HEK293T (cell line): ENCODE measurements around the gene ETFDH.
A peak's percentile ranks its signal among the peaks of the same experiment; 100 is the strongest.

Source experiments
- CTCF ChIA-PET: fragments of 350-600 bp; formaldehyde crosslinking; extraction: SDS; loops from one replicate; lab custom pipeline; 2021; ENCODE audit warnings: antibody characterized with exemption, inconsistent platforms; lab: Yijun Ruan, JAX
- POLR2A ChIA-PET: fragments of 350-600 bp; formaldehyde crosslinking; extraction: SDS; loops from one replicate; lab custom pipeline; 2020; ENCODE audit warnings: antibody characterized with exemption, inconsistent platforms; lab: Yijun Ruan, JAX
- DNase-seq: peaks from one replicate; pipeline ENCODE4 v3.0.0; 2012; ENCODE audit warnings: mixed read lengths; ENCODE audit errors: extremely low spot score
- ARNT ChIP-seq: fragments of 450-650 bp; IDR thresholded peaks from 2 replicates; pipeline ENCODE4 v1.6.1; 2017; ENCODE audit warnings: mild to moderate bottlenecking
- BHLHE40 ChIP-seq: fragments of 450-650 bp; IDR thresholded peaks from 2 replicates; pipeline ENCODE4 v1.6.1; 2016; ENCODE audit warnings: mild to moderate bottlenecking, moderate library complexity, borderline replicate concordance
- CTBP1 ChIP-seq: fragments of 450-650 bp; IDR thresholded peaks from 2 replicates; pipeline ENCODE4 v1.6.1; 2016; ENCODE audit warnings: borderline replicate concordance
- ELF4 ChIP-seq: fragments of 450-650 bp; IDR thresholded peaks from 2 replicates; pipeline ENCODE4 v1.6.1; 2017; ENCODE audit warnings: antibody characterized with exemption
- FOXA1 ChIP-seq: fragments of 450-650 bp; IDR thresholded peaks from 2 replicates; pipeline ENCODE4 v1.6.1; 2016; ENCODE audit warnings: mild to moderate bottlenecking
- FOXK2 ChIP-seq: fragments of 450-650 bp; IDR thresholded peaks from 2 replicates; pipeline ENCODE4 v1.6.1; 2016; ENCODE audit warnings: mild to moderate bottlenecking
- FOXM1 ChIP-seq: fragments of 450-650 bp; IDR thresholded peaks from 2 replicates; pipeline ENCODE4 v1.6.1; 2017; ENCODE audit warnings: mild to moderate bottlenecking, borderline replicate concordance
- HDGF ChIP-seq: fragments of 450-650 bp; IDR thresholded peaks from 2 replicates; pipeline ENCODE4 v1.6.1; 2017; ENCODE audit warnings: antibody characterized with exemption, borderline replicate concordance
- L3MBTL2 ChIP-seq: fragments of 450-650 bp; conservative IDR thresholded peaks from 2 replicates; pipeline ENCODE4 v1.6.1; 2016; ENCODE audit warnings: mild to moderate bottlenecking
- LEF1 ChIP-seq: fragments of 450-650 bp; IDR thresholded peaks from 2 replicates; pipeline ENCODE4 v1.6.1; 2017; ENCODE audit warnings: mild to moderate bottlenecking, borderline replicate concordance
- NFRKB ChIP-seq: fragments of 450-650 bp; IDR thresholded peaks from 2 replicates; pipeline ENCODE4 v1.6.1; 2016; ENCODE audit warnings: mild to moderate bottlenecking, moderate library complexity
- PKNOX1 ChIP-seq: fragments of 450-650 bp; IDR thresholded peaks from 2 replicates; pipeline ENCODE4 v1.6.1; 2016
- SP1 ChIP-seq: fragments of 450-650 bp; IDR thresholded peaks from 2 replicates; pipeline ENCODE4 v1.6.1; 2017
- SUZ12 ChIP-seq: fragments of 450-650 bp; IDR thresholded peaks from 2 replicates; pipeline ENCODE4 v1.6.1; 2016; ENCODE audit warnings: mild to moderate bottlenecking
- TARDBP ChIP-seq: fragments of 450-650 bp; IDR thresholded peaks from 2 replicates; pipeline ENCODE4 v1.6.1; 2016
- ZNF384 ChIP-seq: fragments of 450-650 bp; IDR thresholded peaks from 2 replicates; pipeline ENCODE4 v1.6.1; 2016

ETFDH gene

GRCh38 chr4:158664806-158665205 is 7.3 kb upstream of the ETFDH start:
- CTCF ChIA-PET, result interaction anchor here (1.2 kb wide), 1 partner anchor 9 kb away, joined by 3 read pairs; no protein-coding TSS in a partner anchor
- no peak for TF ChIP-seq PKNOX1
- TF ChIP-seq CTBP1, result no peak
- TF ChIP-seq FOXA1, result no peak
- no peak for TF ChIP-seq LEF1
- TF ChIP-seq BHLHE40, result no peak
- TF ChIP-seq HDGF, result no peak
- TF ChIP-seq TARDBP, result no peak
- TF ChIP-seq FOXK2, result no peak
- TF ChIP-seq NFRKB, result no peak
- TF ChIP-seq ELF4, result no peak
- no peak for TF ChIP-seq SUZ12
- no peak for TF ChIP-seq L3MBTL2
- TF ChIP-seq ZNF384, result no peak
- no peak for TF ChIP-seq ARNT
- no peak for TF ChIP-seq SP1
- DNase-seq, result no peak
- POLR2A ChIA-PET, result no interaction called here

GRCh38 chr4:158666892-158667291 is 5.2 kb upstream of the ETFDH start:
- POLR2A ChIA-PET, result interaction anchor here (0.8 kb wide), 1 partner anchor 11 kb away, joined by 3 read pairs; no protein-coding TSS in a partner anchor
- no peak for TF ChIP-seq FOXA1
- no peak for TF ChIP-seq ARNT
- TF ChIP-seq L3MBTL2, result no peak
- DNase-seq, result no peak
- CTCF ChIA-PET, result interaction anchor here (0.5 to 1.2 kb wide), 3 partner anchors 44 to 1904 kb away, joined by 3 to 5 read pairs (median 3); no protein-coding TSS in a partner anchor

- ChIA-PET POLR2A (no interaction called here), CTCF (interaction anchor here (0.5 to 1.2 kb wide), 4 partner anchors 43 to 1905 kb away, joined by 3 to 5 read pairs (median 3); no protein-coding TSS in a partner anchor)
- DNase-seq, result peak; percentile 44
- TF ChIP-seq ZNF384 (peak; percentile 55), CTBP1 (no peak)
These were observed 4.4 kb upstream of the ETFDH start for GRCh38 chr4:158667651-158668198.

GRCh38 chr4:158669310-158669709 is 2.8 kb upstream of the ETFDH start:
- DNase-seq, result no peak
- TF ChIP-seq ELF4 (no peak), TARDBP (no peak), HDGF (no peak), NFRKB (no peak), SP1 (no peak), FOXA1 (no peak), SUZ12 (no peak), FOXM1 (no peak), ZNF384 (no peak), L3MBTL2 (no peak), PKNOX1 (no peak), FOXK2 (no peak), ARNT (no peak), LEF1 (no peak), CTBP1 (no peak), BHLHE40 (no peak)
- ChIA-PET POLR2A (no interaction called here), CTCF (no interaction called here)

GRCh38 chr4:158670975-158671664 is 976 bp upstream of the ETFDH start:
- ChIA-PET POLR2A (interaction anchor here (0.8 to 1.2 kb wide), 5 partner anchors 11 to 461 kb away, joined by 3 to 4 read pairs (median 3); partner anchors contain the start of genes FNIP2, PPID and TMEM144), CTCF (no interaction called here)
- peak; percentile 68 for TF ChIP-seq L3MBTL2
- TF ChIP-seq NFRKB, result no peak
- no peak for TF ChIP-seq FOXA1
- TF ChIP-seq TARDBP, result no peak
- DNase-seq, result peak; percentile 53

GRCh38 chr4:158671665-158671914 is 506 bp upstream of the ETFDH start, which contains the start of gene C4orf46:
Gene C4orf46, minus strand, starts transcription at chr4:158671887. Its CDS starts 86 bp downstream, at chr4:158671801.
- CTCF ChIA-PET, result no interaction called here
- no peak for DNase-seq
- TF ChIP-seq TARDBP (no peak), ARNT (no peak)
- POLR2A ChIA-PET, result interaction anchor here (0.9 to 1.2 kb wide), 2 partner anchors 11 to 98 kb away, joined by 3 to 4 read pairs; partner anchors contain the start of gene FNIP2

GRCh38 chr4:158673633-158674032 is 1.5 kb downstream of the ETFDH start:
- no peak for TF ChIP-seq PKNOX1
- no peak for TF ChIP-seq ZNF384
- no peak for TF ChIP-seq CTBP1
- TF ChIP-seq SP1, result no peak
- no peak for TF ChIP-seq FOXM1
- no peak for TF ChIP-seq TARDBP
- no peak for TF ChIP-seq ARNT
- TF ChIP-seq FOXA1, result no peak
- no peak for TF ChIP-seq SUZ12
- TF ChIP-seq L3MBTL2, result no peak
- TF ChIP-seq FOXK2, result no peak
- no peak for TF ChIP-seq HDGF
- DNase-seq, result no peak
- CTCF ChIA-PET, result no interaction called here
- POLR2A ChIA-PET, result no interaction called here
